Measurements from ENCODE around the gene PROCR.
"Not testable (repeated sequence)": the region's sequence is repeated elsewhere in the genome, so short reads cannot be mapped to it uniquely, and the experiment has no call there.

PROCR gene

GRCh38 chr20:35193031-35193791 is 21.3 kb downstream of the PROCR start:
- not testable (repeated sequence) for DNase-seq (ENCODE audit: low read depth)

GRCh38 chr20:35196313-35196712 is 24.4 kb downstream of the PROCR start:
- DNase-seq (ENCODE audit: low read depth) = no peak

- DNase-seq (ENCODE audit: low read depth) = no peak
These were observed 27.9 kb downstream of the PROCR start for GRCh38 chr20:35199740-35200139.

- DNase-seq (ENCODE audit: low read depth) = no peak
These were observed 28.4 kb downstream of the PROCR start for GRCh38 chr20:35200267-35200666.

GRCh38 chr20:35201467-35201866 is 29.6 kb downstream of the PROCR start:
- DNase-seq (ENCODE audit: low read depth) = not testable (repeated sequence)

GRCh38 chr20:35206802-35207201 is 34.9 kb downstream of the PROCR start:
- no peak for DNase-seq (ENCODE audit: low read depth)

GRCh38 chr20:35207950-35208611 is 36.2 kb downstream of the PROCR start:
- peak; percentile 71 for DNase-seq (ENCODE audit: low read depth)

- DNase-seq (ENCODE audit: low read depth) = no peak
These were observed 43.4 kb downstream of the PROCR start for GRCh38 chr20:35215066-35215956.

- no peak for DNase-seq (ENCODE audit: low read depth)
These were observed 44.7 kb downstream of the PROCR start for GRCh38 chr20:35216541-35216940.

GRCh38 chr20:35223941-35224340 is 52.1 kb downstream of the PROCR start:
- no peak for DNase-seq (ENCODE audit: low read depth)

- DNase-seq (ENCODE audit: low read depth) = no peak
These were observed 52.7 kb downstream of the PROCR start for GRCh38 chr20:35224536-35224935.

- no peak for DNase-seq (ENCODE audit: low read depth)
These were observed 53.6 kb downstream of the PROCR start for GRCh38 chr20:35225319-35226125.

GRCh38 chr20:35226126-35226883 is 54.4 kb downstream of the PROCR start, which contains the start of gene MMP24:
Gene MMP24, plus strand, starts transcription at chr20:35226690. Its CDS starts 49 bp downstream, at chr20:35226739.
- no peak for DNase-seq (ENCODE audit: low read depth)
